ENCODE data around the gene GMDS.

DNA sequence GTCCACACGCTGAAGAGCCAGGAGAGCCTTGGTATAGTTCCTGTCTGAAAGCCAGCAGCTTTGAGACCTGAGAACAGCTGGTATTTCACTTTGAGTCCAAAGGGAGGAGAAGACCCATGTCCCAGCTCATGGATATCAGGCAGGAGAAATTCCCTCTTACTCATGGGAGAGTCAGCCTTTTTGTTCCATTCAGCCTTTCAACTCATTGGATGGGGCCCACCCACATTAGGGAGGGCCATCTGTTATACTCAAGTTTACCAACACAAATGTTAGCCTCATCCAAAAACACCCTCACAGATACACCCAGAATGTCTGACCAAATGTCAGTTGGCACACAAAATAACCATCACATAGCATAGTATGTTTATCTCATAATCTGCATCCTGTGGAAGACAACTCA, 80.1 kb downstream of the GMDS start:
- TF ChIP-seq, protein P1, sequence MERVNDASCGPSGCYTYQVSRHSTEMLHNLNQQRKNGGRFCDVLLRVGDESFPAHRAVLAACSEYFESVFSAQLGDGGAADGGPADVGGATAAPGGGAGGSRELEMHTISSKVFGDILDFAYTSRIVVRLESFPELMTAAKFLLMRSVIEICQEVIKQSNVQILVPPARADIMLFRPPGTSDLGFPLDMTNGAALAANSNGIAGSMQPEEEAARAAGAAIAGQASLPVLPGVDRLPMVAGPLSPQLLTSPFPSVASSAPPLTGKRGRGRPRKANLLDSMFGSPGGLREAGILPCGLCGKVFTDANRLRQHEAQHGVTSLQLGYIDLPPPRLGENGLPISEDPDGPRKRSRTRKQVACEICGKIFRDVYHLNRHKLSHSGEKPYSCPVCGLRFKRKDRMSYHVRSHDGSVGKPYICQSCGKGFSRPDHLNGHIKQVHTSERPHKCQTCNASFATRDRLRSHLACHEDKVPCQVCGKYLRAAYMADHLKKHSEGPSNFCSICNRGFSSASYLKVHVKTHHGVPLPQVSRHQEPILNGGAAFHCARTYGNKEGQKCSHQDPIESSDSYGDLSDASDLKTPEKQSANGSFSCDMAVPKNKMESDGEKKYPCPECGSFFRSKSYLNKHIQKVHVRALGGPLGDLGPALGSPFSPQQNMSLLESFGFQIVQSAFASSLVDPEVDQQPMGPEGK (CRISPR knock-in tag; IDR thresholded peaks at IDR 0.05; ENCODE audit: borderline replicate concordance), result no peak
- TF ChIP-seq OSR1 (CRISPR knock-in tag; IDR thresholded peaks at IDR 0.05) (no peak), TOX (CRISPR knock-in tag; IDR thresholded peaks at IDR 0.05; ENCODE audit: borderline replicate concordance) (no peak), ISL1 (CRISPR knock-in tag; IDR thresholded peaks at IDR 0.05) (no peak), ZNF70 (CRISPR knock-in tag; IDR thresholded peaks at IDR 0.05) (no peak), BACH2 (CRISPR knock-in tag; IDR thresholded peaks at IDR 0.05; ENCODE audit: borderline replicate concordance) (no peak), ARNTL (CRISPR knock-in tag; IDR thresholded peaks at IDR 0.05; ENCODE audit: borderline replicate concordance, low read depth) (no peak), RARB (CRISPR knock-in tag; IDR thresholded peaks at IDR 0.05) (no peak), PPARA (CRISPR knock-in tag; IDR thresholded peaks at IDR 0.05; ENCODE audit: borderline replicate concordance) (no peak), ESRRG (CRISPR knock-in tag; IDR thresholded peaks at IDR 0.05) (no peak), ZC3H10 (CRISPR knock-in tag; IDR thresholded peaks at IDR 0.05) (no peak)
- TF ChIP-seq, protein P2, sequence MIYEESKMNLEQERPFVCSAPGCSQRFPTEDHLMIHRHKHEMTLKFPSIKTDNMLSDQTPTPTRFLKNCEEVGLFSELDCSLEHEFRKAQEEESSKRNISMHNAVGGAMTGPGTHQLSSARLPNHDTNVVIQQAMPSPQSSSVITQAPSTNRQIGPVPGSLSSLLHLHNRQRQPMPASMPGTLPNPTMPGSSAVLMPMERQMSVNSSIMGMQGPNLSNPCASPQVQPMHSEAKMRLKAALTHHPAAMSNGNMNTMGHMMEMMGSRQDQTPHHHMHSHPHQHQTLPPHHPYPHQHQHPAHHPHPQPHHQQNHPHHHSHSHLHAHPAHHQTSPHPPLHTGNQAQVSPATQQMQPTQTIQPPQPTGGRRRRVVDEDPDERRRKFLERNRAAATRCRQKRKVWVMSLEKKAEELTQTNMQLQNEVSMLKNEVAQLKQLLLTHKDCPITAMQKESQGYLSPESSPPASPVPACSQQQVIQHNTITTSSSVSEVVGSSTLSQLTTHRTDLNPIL (CRISPR knock-in tag; IDR thresholded peaks at IDR 0.05; ENCODE audit: low read depth), result no peak
- TF ChIP-seq, protein P3, sequence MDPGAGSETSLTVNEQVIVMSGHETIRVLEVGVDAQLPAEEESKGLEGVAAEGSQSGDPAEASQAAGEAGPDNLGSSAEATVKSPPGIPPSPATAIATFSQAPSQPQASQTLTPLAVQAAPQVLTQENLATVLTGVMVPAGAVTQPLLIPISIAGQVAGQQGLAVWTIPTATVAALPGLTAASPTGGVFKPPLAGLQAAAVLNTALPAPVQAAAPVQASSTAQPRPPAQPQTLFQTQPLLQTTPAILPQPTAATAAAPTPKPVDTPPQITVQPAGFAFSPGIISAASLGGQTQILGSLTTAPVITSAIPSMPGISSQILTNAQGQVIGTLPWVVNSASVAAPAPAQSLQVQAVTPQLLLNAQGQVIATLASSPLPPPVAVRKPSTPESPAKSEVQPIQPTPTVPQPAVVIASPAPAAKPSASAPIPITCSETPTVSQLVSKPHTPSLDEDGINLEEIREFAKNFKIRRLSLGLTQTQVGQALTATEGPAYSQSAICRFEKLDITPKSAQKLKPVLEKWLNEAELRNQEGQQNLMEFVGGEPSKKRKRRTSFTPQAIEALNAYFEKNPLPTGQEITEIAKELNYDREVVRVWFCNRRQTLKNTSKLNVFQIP (CRISPR knock-in tag; IDR thresholded peaks at IDR 0.05; ENCODE audit: borderline replicate concordance, low read depth), result no peak
- TF ChIP-seq, protein P4, sequence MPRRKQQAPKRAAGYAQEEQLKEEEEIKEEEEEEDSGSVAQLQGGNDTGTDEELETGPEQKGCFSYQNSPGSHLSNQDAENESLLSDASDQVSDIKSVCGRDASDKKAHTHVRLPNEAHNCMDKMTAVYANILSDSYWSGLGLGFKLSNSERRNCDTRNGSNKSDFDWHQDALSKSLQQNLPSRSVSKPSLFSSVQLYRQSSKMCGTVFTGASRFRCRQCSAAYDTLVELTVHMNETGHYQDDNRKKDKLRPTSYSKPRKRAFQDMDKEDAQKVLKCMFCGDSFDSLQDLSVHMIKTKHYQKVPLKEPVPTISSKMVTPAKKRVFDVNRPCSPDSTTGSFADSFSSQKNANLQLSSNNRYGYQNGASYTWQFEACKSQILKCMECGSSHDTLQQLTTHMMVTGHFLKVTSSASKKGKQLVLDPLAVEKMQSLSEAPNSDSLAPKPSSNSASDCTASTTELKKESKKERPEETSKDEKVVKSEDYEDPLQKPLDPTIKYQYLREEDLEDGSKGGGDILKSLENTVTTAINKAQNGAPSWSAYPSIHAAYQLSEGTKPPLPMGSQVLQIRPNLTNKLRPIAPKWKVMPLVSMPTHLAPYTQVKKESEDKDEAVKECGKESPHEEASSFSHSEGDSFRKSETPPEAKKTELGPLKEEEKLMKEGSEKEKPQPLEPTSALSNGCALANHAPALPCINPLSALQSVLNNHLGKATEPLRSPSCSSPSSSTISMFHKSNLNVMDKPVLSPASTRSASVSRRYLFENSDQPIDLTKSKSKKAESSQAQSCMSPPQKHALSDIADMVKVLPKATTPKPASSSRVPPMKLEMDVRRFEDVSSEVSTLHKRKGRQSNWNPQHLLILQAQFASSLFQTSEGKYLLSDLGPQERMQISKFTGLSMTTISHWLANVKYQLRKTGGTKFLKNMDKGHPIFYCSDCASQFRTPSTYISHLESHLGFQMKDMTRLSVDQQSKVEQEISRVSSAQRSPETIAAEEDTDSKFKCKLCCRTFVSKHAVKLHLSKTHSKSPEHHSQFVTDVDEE (CRISPR knock-in tag; IDR thresholded peaks at IDR 0.05), result no peak

Measured in SK-N-SH treated with all-trans-retinoic acid at 6 μM for 48 hours (cell line).